GM21515 (cell line): ENCODE measurements around the gene PANK1.

Source experiments
- ATAC-seq: cut with Tn5 transposase; IDR thresholded peaks from one replicate; pipeline ENCODE4 v1.9.1; 2021; ENCODE audit not compliant: unreplicated experiment

Gene PANK1

GRCh38 chr10:89537364-89537763 is 107.7 kb downstream of the PANK1 start:
- ATAC-seq: no peak

GRCh38 chr10:89536013-89536354 is 109.1 kb downstream of the PANK1 start:
- ATAC-seq: no peak

GRCh38 chr10:89535171-89536012 is 109.7 kb downstream of the PANK1 start, which contains the start of gene SLC16A12:
Gene SLC16A12, minus strand, starts transcription at chr10:89535594. Its CDS starts 73,016 bp downstream, at chr10:89462578.
- ATAC-seq: no peak

GRCh38 chr10:89534826-89535166 is 110.2 kb downstream of the PANK1 start:
- no peak for ATAC-seq
